Tibial nerve (tissue), 4 donors: ENCODE measurements around the gene NTNG1. TPM values are rescaled to one million over a fixed set of nuclear protein-coding genes. Genes with fewer than 3 reads are reported as not detected.

ENCODE experiments used
- DNase-seq, 2 donors: peaks; one replicate each; pipeline ENCODE4 v3.0.0-alpha.2; 2019; ENCODE audit warnings: low spot score in 2 of 2
- H3K27ac ChIP-seq, 4 donors: fragments of 200-600 bp; sonication (generic) in 3 of 4; one replicate each; pipeline ENCODE4 v1.5.1; 2017 to 2019; ENCODE audit warnings: mild to moderate bottlenecking in 1 of 4
- H3K27me3 ChIP-seq, 2 donors: fragments of 200-600 bp; sonication (generic) in 1 of 2; one replicate each; pipeline versions ENCODE4 v1.5.1 to v1.6.0; 2017 to 2019
- H3K36me3 ChIP-seq, 3 donors: fragments of 200-600 bp; sonication (generic); one replicate each; pipeline ENCODE4 v1.5.1; 2018 to 2019
- H3K4me1 ChIP-seq, 4 donors: fragments of 200-600 bp; sonication (generic) in 3 of 4; one replicate each; pipeline ENCODE4 v1.5.1; 2017 to 2019
- H3K4me3 ChIP-seq, 4 donors: fragments of 200-600 bp; sonication (generic) in 3 of 4; one replicate each; pipeline ENCODE4 v1.5.1; 2017 to 2019; ENCODE audit warnings: mild to moderate bottlenecking in 1 of 4, moderate library complexity in 1 of 4
- H3K9me3 ChIP-seq, 4 donors: fragments of 200-600 bp; sonication (generic) in 3 of 4; one replicate each; pipeline ENCODE4 v1.5.1; 2017 to 2019
- EP300 ChIP-seq, 2 donors: sonication (generic); formaldehyde crosslinking; IDR thresholded peaks; one replicate each; pipeline ENCODE4 v1.6.1; 2017; ENCODE audit warnings: antibody characterized with exemption in 2 of 2, mild to moderate bottlenecking in 1 of 2
- POLR2A ChIP-seq, 2 donors: fragments of 450-650 bp; IDR thresholded peaks; one replicate each; pipeline ENCODE4 v1.6.1; 2017; ENCODE audit warnings: antibody characterized with exemption in 2 of 2, mild to moderate bottlenecking in 2 of 2, moderate library complexity in 2 of 2
- WGBS, 2 donors: methylation state at CpG; one replicate each; pipeline ENCODE4 v1.1.5; 2018; 5-methylcytosine and 5-hydroxymethylcytosine counted together
- total RNA-seq, 4 donors: library from RNA; depleted of rRNA; stranded (reverse); fragments of >200 nt; gene quantifications; one replicate each; pipeline ENCODE4 v1.1.0, GENCODE V29; 2016
- TF ChIP-seq, protein P1 (sequence below), 5 experiments: fragments of 200-600 bp in 3 of 5; fragments of 450-650 bp in 2 of 5; sonication (generic) in 3 of 5; IDR thresholded peaks; one replicate each; pipeline ENCODE4 v1.5.1; 2016 to 2019; ENCODE audit warnings: antibody characterized with exemption in 5 of 5, mild to moderate bottlenecking in 3 of 5, moderate library complexity in 2 of 5

The NTNG1 gene
- total RNA-seq, 4 donors from 2014 or later = 1.4 to 6.6 (median 3.9) TPM

DNA sequence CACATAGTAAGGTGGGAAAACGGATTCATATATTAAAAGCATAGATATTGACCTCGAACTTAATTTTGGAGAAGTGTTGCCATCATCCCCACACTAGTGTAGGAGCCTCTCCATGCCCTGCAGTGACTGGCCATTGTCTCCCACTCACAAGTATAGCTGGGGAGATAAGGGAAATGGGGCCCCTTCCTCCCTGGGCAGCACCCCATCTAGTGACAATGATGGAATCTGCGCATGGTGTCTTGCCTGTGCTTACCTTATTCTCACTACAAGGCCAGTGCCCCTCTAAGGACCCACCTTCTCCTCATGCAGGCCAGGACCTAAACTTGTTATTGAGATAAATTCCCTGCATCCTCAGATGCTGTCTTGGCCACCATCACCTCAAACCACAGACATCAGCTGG lies 374.9 kb downstream of the NTNG1 start:
- no peak for DNase-seq
- Histone ChIP-seq H3K27me3 (no peaks in the 10 kb centered on the region), H3K4me3 (no peak overlapping the region), H3K4me1 (no peaks in the 10 kb centered on the region), H3K36me3 (no peaks in the 10 kb centered on the region), H3K9me3 (no peaks in the 10 kb centered on the region), H3K27ac (no peak overlapping the region)
- WGBS, 2 donors = 89 to 92% methylated on average over 3 of the region's 3 CpGs
- TF ChIP-seq, protein P1, sequence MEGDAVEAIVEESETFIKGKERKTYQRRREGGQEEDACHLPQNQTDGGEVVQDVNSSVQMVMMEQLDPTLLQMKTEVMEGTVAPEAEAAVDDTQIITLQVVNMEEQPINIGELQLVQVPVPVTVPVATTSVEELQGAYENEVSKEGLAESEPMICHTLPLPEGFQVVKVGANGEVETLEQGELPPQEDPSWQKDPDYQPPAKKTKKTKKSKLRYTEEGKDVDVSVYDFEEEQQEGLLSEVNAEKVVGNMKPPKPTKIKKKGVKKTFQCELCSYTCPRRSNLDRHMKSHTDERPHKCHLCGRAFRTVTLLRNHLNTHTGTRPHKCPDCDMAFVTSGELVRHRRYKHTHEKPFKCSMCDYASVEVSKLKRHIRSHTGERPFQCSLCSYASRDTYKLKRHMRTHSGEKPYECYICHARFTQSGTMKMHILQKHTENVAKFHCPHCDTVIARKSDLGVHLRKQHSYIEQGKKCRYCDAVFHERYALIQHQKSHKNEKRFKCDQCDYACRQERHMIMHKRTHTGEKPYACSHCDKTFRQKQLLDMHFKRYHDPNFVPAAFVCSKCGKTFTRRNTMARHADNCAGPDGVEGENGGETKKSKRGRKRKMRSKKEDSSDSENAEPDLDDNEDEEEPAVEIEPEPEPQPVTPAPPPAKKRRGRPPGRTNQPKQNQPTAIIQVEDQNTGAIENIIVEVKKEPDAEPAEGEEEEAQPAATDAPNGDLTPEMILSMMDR (IDR thresholded peaks at IDR 0.05) = no peak
- no peak for TF ChIP-seq EP300 (IDR thresholded peaks at IDR 0.05)
- no peak for TF ChIP-seq POLR2A (IDR thresholded peaks at IDR 0.05)

DNA sequence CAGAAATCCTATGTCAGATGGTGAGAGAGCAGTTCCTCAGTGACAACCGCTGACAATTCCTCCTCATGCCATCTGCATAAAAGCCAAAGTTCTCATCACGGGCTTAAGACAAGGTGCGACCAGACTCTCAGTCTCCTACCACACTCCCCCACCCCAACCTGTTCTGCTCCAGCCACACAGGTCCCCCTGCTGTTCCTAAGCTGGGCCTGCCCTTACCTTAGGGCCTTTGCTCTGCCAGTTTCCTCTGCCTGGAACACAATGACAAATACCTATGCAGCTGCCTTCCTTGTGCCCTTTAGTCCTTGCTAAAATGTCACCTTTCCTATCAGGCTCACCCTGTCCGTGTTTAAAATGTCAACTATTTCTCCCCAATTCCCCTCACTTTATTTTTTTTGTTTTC lies 382.2 kb downstream of the NTNG1 start:
- TF ChIP-seq EP300 (IDR thresholded peaks at IDR 0.05) (no peak), POLR2A (IDR thresholded peaks at IDR 0.05) (no peak)
- TF ChIP-seq, protein P1 (IDR thresholded peaks at IDR 0.05) = no peak
- Histone ChIP-seq H3K9me3 (no peaks in the 10 kb centered on the region), H3K27ac (no peak overlapping the region), H3K4me3 (no peak overlapping the region), H3K36me3 (no peaks in the 10 kb centered on the region), H3K4me1 (no peaks in the 10 kb centered on the region), H3K27me3 (no peaks in the 10 kb centered on the region)
- no peak for DNase-seq
- 64 to 66% methylated on average over 4 of the region's 4 CpGs for WGBS, 2 donors

DNA sequence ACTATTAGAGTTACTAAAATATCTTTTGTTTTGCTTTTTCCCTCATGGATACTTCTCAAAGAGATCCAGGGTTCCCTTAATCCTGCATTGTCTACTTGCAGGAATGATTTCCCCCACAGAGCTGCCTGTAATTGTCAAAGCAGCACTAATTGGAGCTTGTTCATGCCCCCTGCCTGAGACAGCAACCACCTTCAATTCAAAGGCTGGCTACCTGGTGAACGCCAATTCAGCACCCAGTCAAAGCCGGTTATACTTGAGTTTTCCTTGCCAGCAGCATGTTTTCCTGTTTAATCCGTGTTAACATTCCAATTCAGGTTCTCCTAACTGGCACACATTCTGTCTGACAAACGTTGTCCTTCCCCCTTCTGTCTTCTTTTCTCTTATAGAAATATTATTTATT lies 382.9 kb downstream of the NTNG1 start:
- Histone ChIP-seq H3K27ac (no peak overlapping the region), H3K27me3 (no peaks in the 10 kb centered on the region), H3K4me1 (no peaks in the 10 kb centered on the region), H3K9me3 (no peaks in the 10 kb centered on the region), H3K4me3 (no peak overlapping the region), H3K36me3 (no peaks in the 10 kb centered on the region)
- WGBS, 2 donors = 42 to 65% methylated on average over 4 of the region's 4 CpGs
- no peak for DNase-seq
- TF ChIP-seq, protein P1 (IDR thresholded peaks at IDR 0.05) = no peak
- TF ChIP-seq EP300 (IDR thresholded peaks at IDR 0.05) (no peak), POLR2A (IDR thresholded peaks at IDR 0.05) (no peak)

DNA sequence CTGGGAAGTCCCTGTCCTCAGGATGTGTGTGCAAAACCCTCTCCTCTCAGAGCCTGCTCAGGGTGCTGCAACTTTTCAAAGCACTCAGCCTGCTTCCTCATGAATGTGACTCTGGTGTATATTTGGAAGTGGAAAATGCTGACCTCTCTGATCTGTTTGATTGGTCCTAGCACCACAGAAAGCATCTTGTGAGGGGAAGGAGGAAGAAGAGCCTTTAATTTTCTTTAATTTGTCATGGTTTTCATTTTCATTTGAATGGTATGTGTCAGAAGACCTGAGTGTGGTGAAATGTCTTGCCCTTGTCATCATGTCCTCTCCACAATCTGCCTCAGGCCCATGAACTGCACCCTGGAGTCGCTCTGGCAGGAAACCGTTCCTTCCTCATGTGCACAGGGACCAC lies 383.5 kb downstream of the NTNG1 start:
- no peak for DNase-seq
- no peak overlapping the region for H3K4me3 ChIP-seq
- no peaks in the 10 kb centered on the region for H3K36me3 ChIP-seq
- no peak overlapping the region for H3K27ac ChIP-seq
- 60 to 68% methylated on average over 2 of the region's 2 CpGs for WGBS, 2 donors
- no peaks in the 10 kb centered on the region for H3K9me3 ChIP-seq
- no peaks in the 10 kb centered on the region for H3K4me1 ChIP-seq
- H3K27me3 ChIP-seq = no peaks in the 10 kb centered on the region
- TF ChIP-seq EP300 (IDR thresholded peaks at IDR 0.05) = no peak

DNA sequence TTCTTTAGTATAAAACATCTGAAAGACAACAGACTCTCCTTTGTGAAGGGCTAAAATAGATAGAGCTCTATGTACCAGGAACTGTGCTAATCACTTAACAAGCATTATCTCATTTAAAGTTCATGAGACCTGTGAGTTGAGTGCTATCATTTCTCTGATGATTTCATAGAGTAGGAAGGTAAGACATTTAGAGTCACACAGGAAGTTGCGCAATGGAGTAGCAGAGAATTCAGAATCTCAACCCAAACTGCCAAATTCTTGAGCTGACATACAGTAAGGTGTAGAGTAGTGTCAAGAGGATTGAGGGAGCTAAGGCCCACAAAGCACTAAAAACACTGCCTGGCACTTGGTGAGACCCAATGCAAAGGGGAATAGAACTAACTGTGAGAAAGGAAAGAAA lies 384.3 kb downstream of the NTNG1 start:
- Histone ChIP-seq H3K9me3 (no peaks in the 10 kb centered on the region), H3K27me3 (no peaks in the 10 kb centered on the region), H3K27ac (no peak overlapping the region), H3K36me3 (no peaks in the 10 kb centered on the region), H3K4me3 (no peak overlapping the region), H3K4me1 (no peaks in the 10 kb centered on the region)
- TF ChIP-seq POLR2A (IDR thresholded peaks at IDR 0.05) (no peak), EP300 (IDR thresholded peaks at IDR 0.05) (no peak)
- TF ChIP-seq, protein P1 (IDR thresholded peaks at IDR 0.05) = no peak
- 94 to 100% methylated on average over 1 of the region's 1 CpG for WGBS, 2 donors
- no peak for DNase-seq

DNA sequence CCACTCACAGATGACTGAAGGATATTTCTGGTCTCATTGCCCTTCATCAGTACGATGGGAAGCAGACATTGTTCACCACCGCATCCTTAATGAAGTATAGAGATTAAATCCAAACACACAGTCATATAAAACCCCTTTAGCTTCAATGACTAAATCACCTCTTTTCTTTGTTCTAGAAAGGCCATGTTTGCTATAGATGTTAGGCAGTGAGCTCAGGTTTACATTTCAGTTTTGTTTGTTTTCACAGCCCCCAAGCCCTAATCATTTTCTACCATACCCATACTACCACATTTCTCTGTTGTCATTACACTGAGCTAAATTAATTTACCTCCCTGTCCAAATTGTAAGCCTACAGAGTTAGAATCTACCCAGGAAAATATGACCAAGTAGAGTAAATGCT lies 385.1 kb downstream of the NTNG1 start:
- H3K9me3 ChIP-seq = no peaks in the 10 kb centered on the region
- H3K4me3 ChIP-seq = no peak overlapping the region
- H3K27me3 ChIP-seq = no peaks in the 10 kb centered on the region
- H3K4me1 ChIP-seq = no peaks in the 10 kb centered on the region
- TF ChIP-seq, protein P1 (IDR thresholded peaks at IDR 0.05) = no peak
- no peak for TF ChIP-seq POLR2A (IDR thresholded peaks at IDR 0.05)
- no peak for TF ChIP-seq EP300 (IDR thresholded peaks at IDR 0.05)
- no peak overlapping the region for H3K27ac ChIP-seq
- WGBS, 2 donors = 87 to 94% methylated on average over 2 of the region's 2 CpGs
- DNase-seq = no peak
- H3K36me3 ChIP-seq = no peaks in the 10 kb centered on the region
